ENCODE data around the gene ADH4.

Gene ADH4

DNA sequence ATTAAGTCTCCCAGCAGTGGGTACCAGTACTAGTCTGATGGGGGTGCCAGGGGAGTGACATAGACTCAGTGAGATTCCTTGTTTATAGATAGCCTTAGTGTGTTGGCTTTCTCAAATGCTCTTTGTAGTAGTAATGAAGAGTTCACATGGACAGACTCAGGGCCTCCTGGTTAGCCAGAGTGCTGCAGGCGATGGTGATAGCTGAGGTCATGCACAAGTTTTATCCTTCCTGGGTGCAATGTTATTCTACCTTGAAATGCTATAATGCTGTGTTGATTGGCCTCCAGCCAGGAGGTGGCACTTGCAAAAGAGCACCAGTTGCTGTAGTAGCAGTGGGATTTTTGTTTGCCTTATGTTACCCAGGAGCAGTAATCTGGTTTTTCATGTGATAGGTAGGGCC is 35.5 kb upstream of the ADH4 start:
- H3K9me3 ChIP-seq (ENCODE audit: severe bottlenecking) = peaks cover 9% of the 10 kb centered on the region
- no peak overlapping the region for H3K27ac ChIP-seq
- no peaks in the 10 kb centered on the region for H3K36me3 ChIP-seq
- no peak overlapping the region for H3K4me3 ChIP-seq (ENCODE audit: low read depth, low read length)
- TF ChIP-seq, protein P1, sequence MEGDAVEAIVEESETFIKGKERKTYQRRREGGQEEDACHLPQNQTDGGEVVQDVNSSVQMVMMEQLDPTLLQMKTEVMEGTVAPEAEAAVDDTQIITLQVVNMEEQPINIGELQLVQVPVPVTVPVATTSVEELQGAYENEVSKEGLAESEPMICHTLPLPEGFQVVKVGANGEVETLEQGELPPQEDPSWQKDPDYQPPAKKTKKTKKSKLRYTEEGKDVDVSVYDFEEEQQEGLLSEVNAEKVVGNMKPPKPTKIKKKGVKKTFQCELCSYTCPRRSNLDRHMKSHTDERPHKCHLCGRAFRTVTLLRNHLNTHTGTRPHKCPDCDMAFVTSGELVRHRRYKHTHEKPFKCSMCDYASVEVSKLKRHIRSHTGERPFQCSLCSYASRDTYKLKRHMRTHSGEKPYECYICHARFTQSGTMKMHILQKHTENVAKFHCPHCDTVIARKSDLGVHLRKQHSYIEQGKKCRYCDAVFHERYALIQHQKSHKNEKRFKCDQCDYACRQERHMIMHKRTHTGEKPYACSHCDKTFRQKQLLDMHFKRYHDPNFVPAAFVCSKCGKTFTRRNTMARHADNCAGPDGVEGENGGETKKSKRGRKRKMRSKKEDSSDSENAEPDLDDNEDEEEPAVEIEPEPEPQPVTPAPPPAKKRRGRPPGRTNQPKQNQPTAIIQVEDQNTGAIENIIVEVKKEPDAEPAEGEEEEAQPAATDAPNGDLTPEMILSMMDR (IDR thresholded peaks at IDR 0.05; ENCODE audit: low read depth, low read length) = no peak
- no peaks in the 10 kb centered on the region for H3K27me3 ChIP-seq (ENCODE audit: insufficient read depth, low read depth, severe bottlenecking)
- DNase-seq = no peak

GRCh38 chr4:99179178-99179577 is 35.1 kb upstream of the ADH4 start:
- no peak for DNase-seq
- no peak overlapping the region for H3K4me3 ChIP-seq (ENCODE audit: low read depth, low read length)
- H3K27ac ChIP-seq = no peak overlapping the region
- TF ChIP-seq, protein P1 (IDR thresholded peaks at IDR 0.05; ENCODE audit: low read depth, low read length) = no peak
- peaks cover 9% of the 10 kb centered on the region for H3K9me3 ChIP-seq (ENCODE audit: severe bottlenecking)
- no peaks in the 10 kb centered on the region for H3K36me3 ChIP-seq
- H3K27me3 ChIP-seq (ENCODE audit: insufficient read depth, low read depth, severe bottlenecking) = no peaks in the 10 kb centered on the region

GRCh38 chr4:99166544-99166943 is 22.4 kb upstream of the ADH4 start:
- Histone ChIP-seq H3K27ac (no peak overlapping the region), H3K4me3 (ENCODE audit: low read depth, low read length) (no peak overlapping the region), H3K9me3 (ENCODE audit: severe bottlenecking) (no peaks in the 10 kb centered on the region), H3K27me3 (ENCODE audit: insufficient read depth, low read depth, severe bottlenecking) (no peaks in the 10 kb centered on the region), H3K36me3 (no peaks in the 10 kb centered on the region)
- TF ChIP-seq, protein P1 (IDR thresholded peaks at IDR 0.05; ENCODE audit: low read depth, low read length) = no peak
- DNase-seq = no peak

DNA sequence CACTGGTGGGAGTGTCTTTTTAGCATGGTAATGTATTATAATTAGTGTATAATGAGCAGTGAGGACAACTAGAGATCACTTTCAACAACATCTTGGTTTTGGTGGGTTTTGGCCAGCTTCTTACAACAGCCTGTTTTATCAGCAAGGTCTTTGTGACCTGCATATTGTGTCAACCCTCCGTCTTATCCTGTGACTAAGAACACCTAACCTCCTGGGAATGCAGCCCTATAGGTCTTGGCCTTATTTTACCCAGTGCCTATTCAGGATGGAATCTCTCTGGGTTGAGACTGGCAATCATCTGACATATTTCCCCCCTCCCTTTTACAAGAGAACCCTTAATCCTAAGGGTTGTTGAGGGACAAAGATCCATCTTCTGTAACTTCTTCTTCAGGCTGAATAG is 21.9 kb upstream of the ADH4 start:
- H3K36me3 ChIP-seq = no peaks in the 10 kb centered on the region
- no peak overlapping the region for H3K4me3 ChIP-seq (ENCODE audit: low read depth, low read length)

GRCh38 chr4:99161373-99162099 is 17.4 kb upstream of the ADH4 start:
- no peaks in the 10 kb centered on the region for H3K9me3 ChIP-seq (ENCODE audit: severe bottlenecking)
- no peak overlapping the region for H3K27ac ChIP-seq
- H3K27me3 ChIP-seq (ENCODE audit: insufficient read depth, low read depth, severe bottlenecking) = no peaks in the 10 kb centered on the region
- H3K36me3 ChIP-seq = no peaks in the 10 kb centered on the region
- TF ChIP-seq, protein P1 (IDR thresholded peaks at IDR 0.05; ENCODE audit: low read depth, low read length) = no peak
- DNase-seq = no peak
- no peak overlapping the region for H3K4me3 ChIP-seq (ENCODE audit: low read depth, low read length)

More for the DNA sequence above, 21.9 kb upstream of the ADH4 start:
- TF ChIP-seq, protein P1 (IDR thresholded peaks at IDR 0.05; ENCODE audit: low read depth, low read length) = no peak
- no peaks in the 10 kb centered on the region for H3K9me3 ChIP-seq (ENCODE audit: severe bottlenecking)
- H3K27me3 ChIP-seq (ENCODE audit: insufficient read depth, low read depth, severe bottlenecking) = no peaks in the 10 kb centered on the region
- DNase-seq = no peak
- no peak overlapping the region for H3K27ac ChIP-seq

- Histone ChIP-seq H3K27ac (no peak overlapping the region), H3K4me3 (ENCODE audit: low read depth, low read length) (no peak overlapping the region), H3K27me3 (ENCODE audit: insufficient read depth, low read depth, severe bottlenecking) (no peaks in the 10 kb centered on the region), H3K36me3 (no peaks in the 10 kb centered on the region), H3K9me3 (ENCODE audit: severe bottlenecking) (no peaks in the 10 kb centered on the region)
- no peak for DNase-seq
- TF ChIP-seq, protein P1 (IDR thresholded peaks at IDR 0.05; ENCODE audit: low read depth, low read length) = no peak
Measured at GRCh38 chr4:99159699-99160098, 15.6 kb upstream of the ADH4 start.
